Neural progenitor cell (in vitro differentiated cells): ENCODE results near the gene STARD3. TPM values are rescaled to one million over a fixed set of nuclear protein-coding genes. Genes with fewer than 3 reads are reported as not detected.

Source experiments
- DNase-seq: peaks from one replicate; pipeline ENCODE4 v3.0.0-alpha.2; 2016; ENCODE audit warnings: low spot score
- H2AFZ ChIP-seq: fragments of 200-600 bp; sonication (generic); replicated peaks from 2 replicates; pipeline ENCODE4 v1.6.1; 2016; ENCODE audit warnings: antibody characterized with exemption
- H3F3A ChIP-seq: fragments of 200-600 bp; sonication (generic); 2 replicates; pipeline ENCODE4 v1.6.1; 2016; ENCODE audit warnings: antibody characterized with exemption, low read depth
- H3K27ac ChIP-seq: fragments of 200-600 bp; sonication (generic); 2 replicates; pipeline ENCODE4 v1.5.1; 2016; ENCODE audit warnings: mild to moderate bottlenecking
- H3K27me3 ChIP-seq: fragments of 200-600 bp; sonication (generic); 2 replicates; pipeline ENCODE4 v1.6.1; 2016; ENCODE audit warnings: mild to moderate bottlenecking, moderate library complexity
- H3K36me3 ChIP-seq: fragments of 200-600 bp; sonication (generic); 2 replicates; pipeline ENCODE4 v1.5.1; 2016
- H3K4me1 ChIP-seq: fragments of 200-600 bp; sonication (generic); 2 replicates; pipeline ENCODE4 v1.6.1; 2016; ENCODE audit warnings: mixed run types
- H3K4me2 ChIP-seq: fragments of 200-600 bp; sonication (generic); 2 replicates; pipeline ENCODE4 v1.6.1; 2016
- H3K4me3 ChIP-seq: fragments of 200-600 bp; sonication (generic); 2 replicates; pipeline ENCODE4 v1.5.1; 2016
- H3K79me2 ChIP-seq: fragments of 200-600 bp; sonication (generic); 2 replicates; pipeline ENCODE4 v1.6.1; 2016; ENCODE audit warnings: low read depth
- H3K9ac ChIP-seq: fragments of 200-600 bp; sonication (generic); 2 replicates; pipeline ENCODE4 v1.6.1; 2016
- H3K9me3 ChIP-seq: fragments of 200-600 bp; sonication (generic); 2 replicates; pipeline ENCODE4 v1.5.1; 2016; ENCODE audit warnings: low read depth
- H4K20me1 ChIP-seq: fragments of 200-600 bp; sonication (generic); 2 replicates; pipeline ENCODE4 v1.6.1; 2016; ENCODE audit warnings: low read depth
- H3K27ac Mint-ChIP-seq: 3 replicates; pipeline ENCODE4 v1.8.0; 2021; ENCODE audit warnings: mixed read lengths
- H3K27me3 Mint-ChIP-seq: 2 replicates; pipeline ENCODE4 v1.8.0; 2022; ENCODE audit warnings: low read depth, mild to moderate bottlenecking, inconsistent platforms, moderate library complexity, mixed read lengths; ENCODE audit not compliant: insufficient read depth
- H3K36me3 Mint-ChIP-seq: 3 replicates; pipeline ENCODE4 v1.8.0; 2021; ENCODE audit warnings: mixed read lengths
- H3K4me1 Mint-ChIP-seq: 3 replicates; pipeline ENCODE4 v1.8.0; 2021; ENCODE audit warnings: mixed read lengths
- H3K4me3 Mint-ChIP-seq: 3 replicates; pipeline ENCODE4 v1.8.0; 2021; ENCODE audit warnings: mild to moderate bottlenecking, moderate library complexity, mixed read lengths
- H3K9me3 Mint-ChIP-seq: 3 replicates; pipeline ENCODE4 v1.8.0; 2020; ENCODE audit warnings: mixed read lengths
- EZH2 ChIP-seq: fragments of 200-600 bp; sonication (generic); IDR thresholded peaks from 2 replicates; pipeline ENCODE4 v1.6.1; 2017; ENCODE audit warnings: antibody characterized with exemption, mild to moderate bottlenecking, moderate library complexity
- EZH2phosphoT487 ChIP-seq: fragments of 200-600 bp; sonication (generic); IDR thresholded peaks from 2 replicates; pipeline ENCODE4 v1.6.1; 2017; ENCODE audit warnings: antibody characterized with exemption
- total RNA-seq: library from RNA; depleted of rRNA; stranded (reverse); fragments of >200 nt; gene quantifications from 2 replicates; pipeline ENCODE4 v1.2.3, GENCODE V29; 2015; ENCODE audit warnings: low replicate concordance
- TF ChIP-seq, protein P1 (sequence below): fragments of 200-600 bp; sonication (generic); IDR thresholded peaks from 2 replicates; pipeline ENCODE4 v1.5.1; 2017; ENCODE audit warnings: antibody characterized with exemption, mild to moderate bottlenecking

Gene STARD3
- total RNA-seq, 1 donor from 2014 or later: 21.5 TPM

DNA sequence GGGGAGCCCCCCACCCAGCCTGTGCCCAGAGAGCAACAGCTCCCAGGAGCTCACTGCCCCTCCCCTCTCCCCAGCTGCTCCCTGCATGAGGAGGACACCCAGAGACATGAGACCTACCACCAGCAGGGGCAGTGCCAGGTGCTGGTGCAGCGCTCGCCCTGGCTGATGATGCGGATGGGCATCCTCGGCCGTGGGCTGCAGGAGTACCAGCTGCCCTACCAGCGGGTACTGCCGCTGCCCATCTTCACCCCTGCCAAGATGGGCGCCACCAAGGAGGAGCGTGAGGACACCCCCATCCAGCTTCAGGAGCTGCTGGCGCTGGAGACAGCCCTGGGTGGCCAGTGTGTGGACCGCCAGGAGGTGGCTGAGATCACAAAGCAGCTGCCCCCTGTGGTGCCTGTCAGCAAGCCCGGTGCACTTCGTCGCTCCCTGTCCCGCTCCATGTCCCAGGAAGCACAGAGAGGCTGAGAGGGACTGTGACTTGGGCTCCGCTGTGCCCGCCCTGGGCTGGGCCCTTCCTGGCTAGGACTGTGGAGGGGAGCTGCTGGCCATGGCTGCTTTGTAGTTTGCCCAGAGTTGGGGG lies 28.8 kb downstream of the STARD3 start:
- peaks cover 27% of the 10 kb centered on the region for H3F3A ChIP-seq
- H3K4me3 ChIP-seq: no peak overlapping the region
- H3K79me2 ChIP-seq: no peaks in the 10 kb centered on the region
- H2AFZ ChIP-seq: no peak overlapping the region
- H3K4me1 Mint-ChIP-seq: peaks cover 19% of the 10 kb centered on the region
- H3K9ac ChIP-seq: no peak overlapping the region
- H3K4me3 Mint-ChIP-seq: peak overlapping the region; percentile 57
- H4K20me1 ChIP-seq: peaks cover 43% of the 10 kb centered on the region
- no peaks in the 10 kb centered on the region for H3K9me3 ChIP-seq
- H3K27ac ChIP-seq: no peak overlapping the region
- H3K36me3 ChIP-seq: no peaks in the 10 kb centered on the region
- no peak for TF ChIP-seq EZH2phosphoT487
- TF ChIP-seq, protein P1, sequence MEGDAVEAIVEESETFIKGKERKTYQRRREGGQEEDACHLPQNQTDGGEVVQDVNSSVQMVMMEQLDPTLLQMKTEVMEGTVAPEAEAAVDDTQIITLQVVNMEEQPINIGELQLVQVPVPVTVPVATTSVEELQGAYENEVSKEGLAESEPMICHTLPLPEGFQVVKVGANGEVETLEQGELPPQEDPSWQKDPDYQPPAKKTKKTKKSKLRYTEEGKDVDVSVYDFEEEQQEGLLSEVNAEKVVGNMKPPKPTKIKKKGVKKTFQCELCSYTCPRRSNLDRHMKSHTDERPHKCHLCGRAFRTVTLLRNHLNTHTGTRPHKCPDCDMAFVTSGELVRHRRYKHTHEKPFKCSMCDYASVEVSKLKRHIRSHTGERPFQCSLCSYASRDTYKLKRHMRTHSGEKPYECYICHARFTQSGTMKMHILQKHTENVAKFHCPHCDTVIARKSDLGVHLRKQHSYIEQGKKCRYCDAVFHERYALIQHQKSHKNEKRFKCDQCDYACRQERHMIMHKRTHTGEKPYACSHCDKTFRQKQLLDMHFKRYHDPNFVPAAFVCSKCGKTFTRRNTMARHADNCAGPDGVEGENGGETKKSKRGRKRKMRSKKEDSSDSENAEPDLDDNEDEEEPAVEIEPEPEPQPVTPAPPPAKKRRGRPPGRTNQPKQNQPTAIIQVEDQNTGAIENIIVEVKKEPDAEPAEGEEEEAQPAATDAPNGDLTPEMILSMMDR: peak; percentile 21
- H3K4me2 ChIP-seq: no peak overlapping the region
- H3K9me3 Mint-ChIP-seq: no peaks in the 10 kb centered on the region
- H3K27me3 ChIP-seq: peaks cover 60% of the 10 kb centered on the region
- peaks cover 32% of the 10 kb centered on the region for H3K4me1 ChIP-seq
- H3K27me3 Mint-ChIP-seq: peaks cover 20% of the 10 kb centered on the region
- DNase-seq: peak; percentile 60
- H3K27ac Mint-ChIP-seq: no peak overlapping the region
- H3K36me3 Mint-ChIP-seq: peaks cover 4% of the 10 kb centered on the region

DNA sequence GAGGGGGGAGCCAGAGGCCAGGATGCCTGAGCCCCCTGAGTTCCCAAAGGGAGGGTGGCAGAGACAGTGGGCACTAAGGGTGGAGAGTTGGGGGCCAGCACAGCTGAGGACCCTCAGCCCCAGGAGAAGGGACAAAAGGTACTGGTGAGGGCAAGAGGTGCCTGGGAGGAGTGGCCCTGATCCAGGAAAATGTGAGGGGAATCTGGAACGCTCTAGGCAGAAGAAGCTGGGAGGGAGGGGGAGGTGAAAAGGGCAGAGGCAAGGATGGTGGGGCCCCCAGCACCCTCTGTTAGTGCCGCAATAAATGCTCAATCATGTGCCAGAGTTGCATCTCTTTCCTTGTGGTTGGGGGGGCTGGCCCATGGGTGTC lies 29.3 kb downstream of the STARD3 start:
- no peak overlapping the region for H3K4me3 ChIP-seq
- Mint-ChIP-seq H3K9me3 (no peaks in the 10 kb centered on the region), H3K27ac (no peak overlapping the region), H3K4me1 (peaks cover 17% of the 10 kb centered on the region), H3K4me3 (peak overlapping the region; percentile 57), H3K36me3 (peaks cover 2% of the 10 kb centered on the region), H3K27me3 (peaks cover 19% of the 10 kb centered on the region)
- no peak overlapping the region for H3K27ac ChIP-seq
- peaks cover 65% of the 10 kb centered on the region for H3K27me3 ChIP-seq
- TF ChIP-seq, protein P1: no peak
- TF ChIP-seq EZH2 (no peak), EZH2phosphoT487 (no peak)
- no peak overlapping the region for H3K4me2 ChIP-seq
- peaks cover 32% of the 10 kb centered on the region for H3K4me1 ChIP-seq
- no peaks in the 10 kb centered on the region for H3K36me3 ChIP-seq
- no peaks in the 10 kb centered on the region for H3K9me3 ChIP-seq
- peaks cover 39% of the 10 kb centered on the region for H4K20me1 ChIP-seq
- no peak overlapping the region for H3K9ac ChIP-seq
- no peaks in the 10 kb centered on the region for H3K79me2 ChIP-seq
- peaks cover 27% of the 10 kb centered on the region for H3F3A ChIP-seq
- H2AFZ ChIP-seq: no peak overlapping the region
- no peak for DNase-seq

DNA sequence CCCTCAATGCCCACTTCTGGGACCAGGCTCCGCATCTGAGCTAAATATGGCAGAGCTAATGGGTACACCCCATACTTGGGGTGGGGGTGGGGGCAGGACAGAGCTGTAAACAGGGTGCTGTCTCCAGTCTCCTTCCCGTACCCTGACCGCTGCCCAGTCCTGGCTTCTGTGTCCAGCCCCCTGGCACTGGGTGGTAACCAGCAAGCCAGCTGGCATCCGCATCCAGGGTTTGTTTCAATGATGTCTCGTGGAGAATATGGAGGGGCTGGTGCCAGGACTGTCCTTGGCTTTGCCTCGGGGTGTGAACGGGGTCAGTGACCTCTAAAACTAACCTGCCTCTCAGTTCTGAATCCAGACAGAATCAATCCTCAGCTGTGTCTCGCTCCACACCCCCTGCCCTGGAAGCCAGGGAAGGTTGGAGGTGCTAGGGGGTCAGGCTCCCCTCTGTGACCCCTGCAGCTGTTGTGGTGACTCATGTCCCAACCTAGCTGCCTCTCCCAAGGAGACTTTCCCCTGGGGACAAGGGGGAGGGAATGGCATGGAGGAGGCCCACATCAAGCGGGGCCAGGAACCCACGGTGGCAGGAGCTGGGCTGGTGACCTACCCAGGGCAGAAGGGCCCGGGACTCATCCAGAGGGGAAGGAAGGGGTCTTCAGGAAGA lies 29.8 kb downstream of the STARD3 start:
- Histone ChIP-seq H3K4me3 (no peak overlapping the region), H3K9ac (no peak overlapping the region), H3K9me3 (no peaks in the 10 kb centered on the region), H2AFZ (no peak overlapping the region), H3K4me2 (no peak overlapping the region), H3K27me3 (peaks cover 68% of the 10 kb centered on the region), H3K27ac (no peak overlapping the region), H3K4me1 (peaks cover 32% of the 10 kb centered on the region), H4K20me1 (peaks cover 35% of the 10 kb centered on the region), H3F3A (peaks cover 27% of the 10 kb centered on the region), H3K36me3 (no peaks in the 10 kb centered on the region), H3K79me2 (no peaks in the 10 kb centered on the region)
- Mint-ChIP-seq H3K27ac (no peak overlapping the region), H3K9me3 (no peaks in the 10 kb centered on the region), H3K36me3 (peaks cover 2% of the 10 kb centered on the region), H3K4me1 (peaks cover 13% of the 10 kb centered on the region), H3K4me3 (peak overlapping the region; percentile 59), H3K27me3 (peaks cover 19% of the 10 kb centered on the region)
- TF ChIP-seq EZH2phosphoT487: no peak
- TF ChIP-seq, protein P1: no peak
- peak; percentile 18 for TF ChIP-seq EZH2
- DNase-seq: no peak
